IMR-90 (cell line): Measurements from ENCODE around the gene WNT7A. TPM values are rescaled to one million over a fixed set of nuclear protein-coding genes. Genes with fewer than 3 reads are reported as not detected.

Source experiments
- ATAC-seq: fragments of 200-7000 bp; cut with Tn5 transposase; 2 replicates; pipeline ENCODE4 v1.9.1; 2020; ENCODE audit warnings: low read depth, mild to moderate bottlenecking, moderate library complexity
- BruUV-seq: library from RNA; stranded (reverse); fragments of 400-500 nt; replicated peaks from 2 replicates; lab custom pipeline; 2021; lab: Mats Ljungman, UMichigan
- CTCF ChIA-PET: fragments of 300-600 bp; formaldehyde crosslinking; extraction: SDS; loops from one replicate; lab custom pipeline; 2021; ENCODE audit warnings: antibody characterized with exemption; lab: Yijun Ruan, JAX
- POLR2A ChIA-PET: fragments of 300-600 bp; sonication (Branson Sonifier 250); formaldehyde crosslinking; loops from one replicate; lab custom pipeline; 2022; ENCODE audit warnings: antibody characterized with exemption; ENCODE audit not compliant: unreplicated experiment; lab: Charles Lee
- DNase-seq: peaks from one replicate; pipeline ENCODE4 v3.0.0; 2013
- H2AFZ ChIP-seq: replicated peaks from 2 replicates; pipeline ENCODE3; 2013; ENCODE audit warnings: low read length, mild to moderate bottlenecking; ENCODE audit not compliant: poor library complexity
- H2AK5ac ChIP-seq: 2 replicates; pipeline ENCODE4 v1.6.1; 2013; ENCODE audit warnings: low read depth, low read length, inconsistent platforms
- H2AK9ac ChIP-seq: replicated peaks from 2 replicates; pipeline ENCODE3; 2013; ENCODE audit warnings: mild to moderate bottlenecking, low read depth, low read length, moderate library complexity; ENCODE audit not compliant: poor library complexity
- H2BK120ac ChIP-seq: 2 replicates; pipeline ENCODE4 v1.6.1; 2013; ENCODE audit warnings: low read depth, low read length, inconsistent platforms
- H2BK15ac ChIP-seq: 3 replicates; pipeline ENCODE4 v1.6.1; 2013; ENCODE audit warnings: low read depth, low read length, inconsistent platforms
- H2BK20ac ChIP-seq: 2 replicates; pipeline ENCODE4 v1.6.1; 2013; ENCODE audit warnings: low read depth, mild to moderate bottlenecking, inconsistent platforms, low read length, moderate library complexity
- H2BK5ac ChIP-seq: 2 replicates; pipeline ENCODE4 v1.6.1; 2013; ENCODE audit warnings: mild to moderate bottlenecking, low read depth, low read length, inconsistent platforms; ENCODE audit not compliant: poor library complexity, severe bottlenecking
- H3K14ac ChIP-seq: replicated peaks from 2 replicates; pipeline ENCODE4 v1.6.1; 2013; ENCODE audit warnings: low read depth, low read length, inconsistent platforms
- H3K18ac ChIP-seq: 2 replicates; pipeline ENCODE4 v1.6.1; 2013; ENCODE audit warnings: low read depth, low read length, control low read depth
- H3K23ac ChIP-seq: 2 replicates; pipeline ENCODE4 v1.6.1; 2013; ENCODE audit warnings: low read depth, low read length, inconsistent platforms
- H3K27ac ChIP-seq: 2 replicates; pipeline ENCODE4 v1.5.1; 2013; ENCODE audit warnings: mild to moderate bottlenecking, control low read depth, low read length; ENCODE audit not compliant: insufficient read depth
- H3K27me3 ChIP-seq: 2 replicates; pipeline ENCODE4 v1.6.1; 2013; ENCODE audit warnings: low read length; ENCODE audit not compliant: control insufficient read depth, insufficient read depth
- H3K36me3 ChIP-seq: 2 replicates; pipeline ENCODE4 v1.6.1; 2013; ENCODE audit warnings: low read length, mixed read lengths; ENCODE audit not compliant: control insufficient read depth, insufficient read depth
- H3K4ac ChIP-seq: 2 replicates; pipeline ENCODE4 v1.6.1; 2013; ENCODE audit warnings: low read depth, low read length, inconsistent platforms
- H3K4me1 ChIP-seq: 2 replicates; pipeline ENCODE4 v1.6.1; 2013; ENCODE audit warnings: low read length, mixed read lengths; ENCODE audit not compliant: control insufficient read depth, insufficient read depth
- H3K4me2 ChIP-seq: 2 replicates; pipeline ENCODE4 v1.6.1; 2013; ENCODE audit warnings: low read depth, mild to moderate bottlenecking, control low read depth, low read length, moderate library complexity
- H3K4me3 ChIP-seq: 2 replicates; pipeline ENCODE4 v1.5.1; 2013; ENCODE audit warnings: low read depth, mild to moderate bottlenecking, control low read depth, low read length, moderate library complexity; ENCODE audit not compliant: insufficient read depth
- H3K56ac ChIP-seq: 2 replicates; pipeline ENCODE4 v1.6.1; 2013; ENCODE audit warnings: low read length, inconsistent platforms; ENCODE audit not compliant: insufficient read depth; ENCODE audit errors: extremely low read depth
- H3K79me1 ChIP-seq, 2 experiments: 2 replicates each; pipeline ENCODE4 v1.6.1; 2013; ENCODE audit warnings: low read length in 2 of 2, inconsistent platforms in 1 of 2, low read depth in 1 of 2
- H3K9ac ChIP-seq: 2 replicates; pipeline ENCODE4 v1.6.1; 2013; ENCODE audit warnings: low read depth, low read length, control low read depth
- H3K9me1 ChIP-seq: 2 replicates; pipeline ENCODE4 v1.6.1; 2013; ENCODE audit warnings: low read length, inconsistent platforms; ENCODE audit not compliant: insufficient read depth
- H3K9me3 ChIP-seq: 2 replicates; pipeline ENCODE4 v1.6.1; 2013; ENCODE audit warnings: low read length; ENCODE audit not compliant: control insufficient read depth, insufficient read depth
- H4K20me1 ChIP-seq: 2 replicates; pipeline ENCODE4 v1.6.1; 2013; ENCODE audit warnings: low read length, inconsistent platforms; ENCODE audit not compliant: insufficient read depth
- H4K5ac ChIP-seq: 2 replicates; pipeline ENCODE4 v1.6.1; 2013; ENCODE audit warnings: mild to moderate bottlenecking, low read depth, low read length, control low read depth
- H4K8ac ChIP-seq, 2 experiments: 2 replicates each; pipeline ENCODE4 v1.6.1; 2013; ENCODE audit warnings: low read depth in 2 of 2, low read length in 2 of 2, control low read depth in 1 of 2, inconsistent platforms in 1 of 2
- H4K91ac ChIP-seq: 2 replicates; pipeline ENCODE4 v1.6.1; 2013; ENCODE audit warnings: low read depth, low read length, inconsistent platforms; ENCODE audit not compliant: insufficient read depth
- BHLHE40 ChIP-seq: fragments of 150-350 bp; IDR thresholded peaks from 2 replicates; pipeline ENCODE4 v1.6.1; 2016; ENCODE audit warnings: mild to moderate bottlenecking, low read depth, low read length
- CEBPB ChIP-seq: IDR thresholded peaks from 2 replicates; pipeline ENCODE4 v1.6.1; 2012; ENCODE audit warnings: low read depth, low read length, improper control_type of control experiment
- CTCF ChIP-seq: conservative IDR thresholded peaks from 2 replicates; pipeline ENCODE4 v1.5.1; 2012; ENCODE audit warnings: mild to moderate bottlenecking, low read depth, low read length, improper control_type of control experiment
- ELK1 ChIP-seq: fragments of 150-350 bp; IDR thresholded peaks from 2 replicates; pipeline ENCODE4 v1.6.1; 2016; ENCODE audit warnings: low read depth, mild to moderate bottlenecking, low read length, moderate library complexity, borderline replicate concordance
- FOS ChIP-seq: fragments of 150-350 bp; IDR thresholded peaks from 2 replicates; pipeline ENCODE4 v1.6.1; 2016; ENCODE audit warnings: low read depth, low read length
- MAFK ChIP-seq: IDR thresholded peaks from 2 replicates; pipeline ENCODE4 v1.6.1; 2012; ENCODE audit warnings: low read depth, low read length, improper control_type of control experiment
- MAZ ChIP-seq: IDR thresholded peaks from 2 replicates; pipeline ENCODE4 v1.6.1; 2012; ENCODE audit warnings: low read depth, mild to moderate bottlenecking, low read length, improper control_type of control experiment, moderate library complexity, borderline replicate concordance
- MXI1 ChIP-seq: IDR thresholded peaks from 2 replicates; pipeline ENCODE4 v1.6.1; 2012; ENCODE audit warnings: low read depth, mild to moderate bottlenecking, low read length, moderate library complexity, borderline replicate concordance
- NFE2L2 ChIP-seq: fragments of 150-350 bp; IDR thresholded peaks from 2 replicates; pipeline ENCODE4 v1.6.1; 2016; ENCODE audit warnings: low read depth, mild to moderate bottlenecking, low read length
- POLR2A ChIP-seq: IDR thresholded peaks from 2 replicates; pipeline ENCODE4 v1.6.1; 2012; ENCODE audit warnings: mild to moderate bottlenecking, low read depth, low read length
- RAD21 ChIP-seq: IDR thresholded peaks from 2 replicates; pipeline ENCODE4 v1.6.1; 2012; ENCODE audit warnings: low read length, improper control_type of control experiment
- RCOR1 ChIP-seq: IDR thresholded peaks from 2 replicates; pipeline ENCODE4 v1.6.1; 2012; ENCODE audit warnings: mild to moderate bottlenecking, low read length, improper control_type of control experiment; ENCODE audit not compliant: insufficient replicate concordance
- RFX5 ChIP-seq: IDR thresholded peaks from 2 replicates; pipeline ENCODE4 v1.8.0; 2012; ENCODE audit warnings: low read depth, mild to moderate bottlenecking, low read length, moderate library complexity
- SMC3 ChIP-seq: fragments of 150-350 bp; IDR thresholded peaks from 2 replicates; pipeline ENCODE4 v1.6.1; 2016; ENCODE audit warnings: low read depth, mild to moderate bottlenecking, antibody characterized with exemption, low read length, moderate library complexity
- USF2 ChIP-seq: fragments of 150-350 bp; IDR thresholded peaks from 2 replicates; pipeline ENCODE4 v1.6.1; 2017; ENCODE audit warnings: mild to moderate bottlenecking, antibody characterized with exemption, low read length, low read depth
- WGBS, 2 experiments: methylation state at CpG; one replicate each; pipeline versions ENCODE4 v1.1.5 to v1.1.7; 2013; ENCODE audit warnings: missing lambda C conversion rate in 2 of 2; ENCODE audit not compliant: insufficient read length in 1 of 2; ENCODE audit errors: extremely low coverage in 2 of 2; 5-methylcytosine and 5-hydroxymethylcytosine counted together
- dilution Hi-C: fragments of 300-500 bp; cut with HindIII; formaldehyde crosslinking; loops from one replicate; pipeline ENCODE4 v1.14.3; 2018; ENCODE audit warnings: low sequenced_read_pairs; ENCODE audit not compliant: unreplicated experiment
- in situ Hi-C: fragments of 300-500 bp; cut with MboI; formaldehyde crosslinking; loops from 3 replicates; pipeline ENCODE4 v1.14.3; 2019; ENCODE audit warnings: low sequenced_read_pairs, inconsistent platforms, mixed read lengths
- intact Hi-C: fragments of 100-400 bp; cut with micrococcal nuclease; formaldehyde crosslinking; loops from 2 replicates; pipeline ENCODE4 v1.10.0; 2022
- polyA plus RNA-seq, 3 experiments: library from polyadenylated mRNA; depleted of rRNA; stranded (reverse); fragments of >200 nt; gene quantifications; 2 replicates each; pipeline ENCODE4 v1.2.3, GENCODE V29; 2012; ENCODE audit warnings: low replicate concordance in 1 of 3
- total RNA-seq: library from RNA; depleted of rRNA; stranded (reverse); fragments of >200 nt; gene quantifications from 2 replicates; pipeline ENCODE4 v1.2.3, GENCODE V29; 2012

WNT7A gene
- total and polyA plus RNA-seq, 2 of the 4 experiments (the other 2 are of a cell fraction): not detected

- Histone ChIP-seq H2BK5ac (no peak overlapping the region), H3K9me3 (peaks cover 3% of the 10 kb centered on the region; the same call in 1 of the 2 replicates), H3K4me1 (no peaks in the 10 kb centered on the region), H3K79me1 (no peaks in the 10 kb centered on the region), H3K56ac (no peak overlapping the region), H3K9me1 (no peaks in the 10 kb centered on the region), H2AK5ac (no peak overlapping the region), H2AK9ac (no peak overlapping the region), H2BK120ac (no peak overlapping the region), H4K91ac (no peak overlapping the region), H4K20me1 (no peaks in the 10 kb centered on the region), H3K4me3 (no peak overlapping the region), H3K9ac (no peak overlapping the region), H4K8ac (no peak overlapping the region), H2AFZ (no peak overlapping the region), H3K4ac (no peak overlapping the region), H3K23ac (no peak overlapping the region), H2BK15ac (no peak overlapping the region), H3K27ac (no peak overlapping the region), H3K36me3 (no peaks in the 10 kb centered on the region), H3K27me3 (no peaks in the 10 kb centered on the region), H4K5ac (no peak overlapping the region), H2BK20ac (no peak overlapping the region), H3K4me2 (no peak overlapping the region), H3K14ac (no peak overlapping the region), H3K18ac (no peak overlapping the region)
- intact Hi-C loops (no loop called here), in situ Hi-C loops (no loop called here), dilution Hi-C loops (no loop called here)
- WGBS, 2 experiments: 18% methylated on average over 4 of the region's 8 CpGs; no CpG with 5 or more reads in 1 of the 2 experiments
- ChIA-PET CTCF (no interaction called here), POLR2A (no interaction called here)
- ATAC-seq (no peak), DNase-seq (no peak)
- no TSS peak for BruUV-seq
- no peak for TF ChIP-seq MAFK
- TF ChIP-seq POLR2A: no peak
- TF ChIP-seq USF2: no peak
- TF ChIP-seq MAZ: no peak
- no peak for TF ChIP-seq NFE2L2
- no peak for TF ChIP-seq FOS
- no peak for TF ChIP-seq CEBPB
- TF ChIP-seq BHLHE40: no peak
- no peak for TF ChIP-seq CTCF
- TF ChIP-seq RCOR1: no peak
- no peak for TF ChIP-seq SMC3
- no peak for TF ChIP-seq RAD21
- no peak for TF ChIP-seq RFX5
- TF ChIP-seq MXI1: no peak
- no peak for TF ChIP-seq ELK1
These were observed 48.4 kb downstream of the WNT7A start for GRCh38 chr3:13831386-13831996.
